ENCODE measurements around the gene INTS1.
A peak's percentile ranks its signal among the peaks of the same experiment; 100 is the strongest.
"Not testable (repeated sequence)": the region's sequence is repeated elsewhere in the genome, so short reads cannot be mapped to it uniquely, and the experiment has no call there.

The INTS1 gene

GRCh38 chr7:1445341-1445740 lies 58.8 kb downstream of the INTS1 start:
- DNase-seq (ENCODE audit: low read depth in 2 of 2): no peak

GRCh38 chr7:1444925-1445322 lies 59.3 kb downstream of the INTS1 start:
- DNase-seq (ENCODE audit: low read depth in 2 of 2): no peak

- DNase-seq (ENCODE audit: low read depth in 2 of 2): no peak
Observed at GRCh38 chr7:1444214-1444924, 59.8 kb downstream of the INTS1 start.

GRCh38 chr7:1443587-1444200 lies 60.5 kb downstream of the INTS1 start:
- not testable (repeated sequence) for DNase-seq (ENCODE audit: low read depth in 2 of 2)

GRCh38 chr7:1442355-1443124 lies 61.6 kb downstream of the INTS1 start:
- no peak for DNase-seq (ENCODE audit: low read depth in 2 of 2)

GRCh38 chr7:1441615-1442354 lies 62.4 kb downstream of the INTS1 start:
- DNase-seq (ENCODE audit: low read depth in 2 of 2): no peak

- DNase-seq (ENCODE audit: low read depth in 2 of 2): no peak
Observed at GRCh38 chr7:1440620-1441019, 63.6 kb downstream of the INTS1 start.

- no peak for DNase-seq (ENCODE audit: low read depth in 2 of 2)
Observed at GRCh38 chr7:1439373-1440363, 64.5 kb downstream of the INTS1 start.

- DNase-seq (ENCODE audit: low read depth in 2 of 2): no peak
Observed at GRCh38 chr7:1438821-1439220, 65.4 kb downstream of the INTS1 start.

- DNase-seq (ENCODE audit: low read depth in 2 of 2): no peak
Observed at GRCh38 chr7:1438208-1438607, 66.0 kb downstream of the INTS1 start.

- no peak for DNase-seq (ENCODE audit: low read depth in 2 of 2)
Observed at GRCh38 chr7:1437155-1437880, 66.9 kb downstream of the INTS1 start.

GRCh38 chr7:1436608-1437007 lies 67.6 kb downstream of the INTS1 start:
- DNase-seq (ENCODE audit: low read depth in 2 of 2): no peak

GRCh38 chr7:1434891-1435670 lies 69.1 kb downstream of the INTS1 start:
- no peak for DNase-seq (ENCODE audit: low read depth in 2 of 2)

- no peak for DNase-seq (ENCODE audit: low read depth in 2 of 2)
Observed at GRCh38 chr7:1434165-1434718, 69.9 kb downstream of the INTS1 start.

- no peak for DNase-seq (ENCODE audit: low read depth in 2 of 2)
Observed at GRCh38 chr7:1433128-1433920, 70.9 kb downstream of the INTS1 start.

GRCh38 chr7:1432411-1433082 lies 71.6 kb downstream of the INTS1 start:
- peak; percentile 77 to 87 for DNase-seq (ENCODE audit: low read depth in 2 of 2)

- no peak for DNase-seq (ENCODE audit: low read depth in 2 of 2)
Observed at GRCh38 chr7:1431634-1432380, 72.4 kb downstream of the INTS1 start.

All from stimulated activated CD4-positive, alpha-beta T cell treated with anti-CD3 and anti-CD28 coated beads, Interleukin-1b, Interleukin-23, amount 100 ng/mL, for 4 hours (primary cell).